OCI-LY7 (cell line): ENCODE data around the gene CCDC57. TPM values are rescaled to one million over a fixed set of nuclear protein-coding genes. Genes with fewer than 3 reads are reported as not detected.

Experiments used
- BruUV-seq: library from RNA; stranded (reverse); fragments of 400-500 nt; replicated peaks from 2 replicates; lab custom pipeline; 2021; lab: Mats Ljungman, UMichigan
- CTCF ChIA-PET: fragments of 300-600 bp; sonication (Branson Sonifier 250); formaldehyde crosslinking; loops from one replicate; lab custom pipeline; 2022; ENCODE audit warnings: antibody characterized with exemption; ENCODE audit not compliant: unreplicated experiment; lab: Charles Lee
- POLR2A ChIA-PET: fragments of 300-600 bp; sonication (Branson Sonifier 250); formaldehyde crosslinking; loops from one replicate; lab custom pipeline; 2022; ENCODE audit warnings: antibody characterized with exemption; lab: Charles Lee
- DNase-seq: peaks from one replicate; pipeline ENCODE4 v3.0.0-alpha.2; 2015; ENCODE audit warnings: low spot score
- H2AFZ ChIP-seq: fragments of 200-600 bp; sonication (generic), shearing (Covaris generic); 2 replicates; pipeline ENCODE4 v1.6.1; 2014; ENCODE audit warnings: mild to moderate bottlenecking, antibody characterized with exemption, low read length, moderate library complexity
- H3K27ac ChIP-seq: fragments of 200-600 bp; sonication (generic); 2 replicates; pipeline ENCODE4 v1.5.1; 2014; ENCODE audit warnings: mixed run types, low read depth, mild to moderate bottlenecking, moderate library complexity, low read length, inconsistent platforms; ENCODE audit not compliant: poor library complexity, severe bottlenecking
- H3K36me3 ChIP-seq: fragments of 200-600 bp; sonication (generic); 2 replicates; pipeline ENCODE4 v1.6.1; 2014; ENCODE audit warnings: mild to moderate bottlenecking, antibody characterized with exemption, low read length, moderate library complexity, mixed read lengths; ENCODE audit not compliant: insufficient read depth
- H3K4me1 ChIP-seq: fragments of 200-600 bp; sonication (generic); 2 replicates; pipeline ENCODE4 v1.5.1; 2014; ENCODE audit warnings: mild to moderate bottlenecking, low read length; ENCODE audit not compliant: insufficient read depth, poor library complexity, severe bottlenecking
- H3K4me2 ChIP-seq: fragments of 200-600 bp; sonication (generic); 2 replicates; pipeline ENCODE4 v1.6.1; 2014; ENCODE audit warnings: mild to moderate bottlenecking, low read length
- H3K4me3 ChIP-seq: fragments of 200-600 bp; sonication (generic); 2 replicates; pipeline ENCODE4 v1.5.1; 2014; ENCODE audit warnings: mild to moderate bottlenecking, low read depth, low read length; ENCODE audit not compliant: poor library complexity, severe bottlenecking
- H3K79me2 ChIP-seq: fragments of 200-600 bp; sonication (generic); 2 replicates; pipeline ENCODE4 v1.6.1; 2016; ENCODE audit warnings: low read depth, mild to moderate bottlenecking, low read length, moderate library complexity, mixed read lengths; ENCODE audit not compliant: insufficient read depth
- H3K9me2 ChIP-seq: fragments of 200-600 bp; sonication (generic); 2 replicates; pipeline ENCODE4 v1.6.1; 2016; ENCODE audit warnings: mild to moderate bottlenecking, low read length, mixed read lengths; ENCODE audit not compliant: insufficient read depth
- H3K9me3 ChIP-seq: fragments of 200-600 bp; sonication (generic); 2 replicates; pipeline ENCODE4 v1.6.1; 2014; ENCODE audit warnings: mild to moderate bottlenecking, mixed run types, low read length, mixed read lengths
- H4K20me1 ChIP-seq: fragments of 200-600 bp; sonication (generic); 2 replicates; pipeline ENCODE4 v1.6.1; 2014; ENCODE audit warnings: mild to moderate bottlenecking, antibody characterized with exemption, low read length, moderate library complexity, mixed read lengths; ENCODE audit not compliant: insufficient read depth
- EZH2phosphoT487 ChIP-seq: fragments of 200-600 bp; sonication (generic); IDR thresholded peaks from 2 replicates; pipeline ENCODE4 v1.6.1; 2018; ENCODE audit warnings: low read depth, borderline replicate concordance, mild to moderate bottlenecking, mixed run types, antibody characterized with exemption, low read length, moderate library complexity, mixed read lengths
- intact Hi-C: fragments of 100-400 bp; cut with micrococcal nuclease; formaldehyde crosslinking; loops from one replicate; pipeline ENCODE4 v1.10.0; 2022; ENCODE audit not compliant: unreplicated experiment
- total RNA-seq, 2 experiments: library from RNA; depleted of rRNA in 1 of 2; stranded (reverse); fragments of >200 nt in 1 of 2; shearing (Covaris generic) in 1 of 2; gene quantifications; 2 replicates each; pipeline ENCODE4 v1.2.3, GENCODE V29; 2014 to 2022
- TF ChIP-seq, protein P1 (sequence below): fragments of 200-600 bp; sonication (generic); conservative IDR thresholded peaks from 2 replicates; pipeline ENCODE4 v1.5.1; 2014; ENCODE audit warnings: mild to moderate bottlenecking, antibody characterized with exemption, low read length, moderate library complexity, mixed read lengths

Gene CCDC57
- total RNA-seq, 2 experiments from 2014 or later = 34.5 to 58.7 TPM

DNA sequence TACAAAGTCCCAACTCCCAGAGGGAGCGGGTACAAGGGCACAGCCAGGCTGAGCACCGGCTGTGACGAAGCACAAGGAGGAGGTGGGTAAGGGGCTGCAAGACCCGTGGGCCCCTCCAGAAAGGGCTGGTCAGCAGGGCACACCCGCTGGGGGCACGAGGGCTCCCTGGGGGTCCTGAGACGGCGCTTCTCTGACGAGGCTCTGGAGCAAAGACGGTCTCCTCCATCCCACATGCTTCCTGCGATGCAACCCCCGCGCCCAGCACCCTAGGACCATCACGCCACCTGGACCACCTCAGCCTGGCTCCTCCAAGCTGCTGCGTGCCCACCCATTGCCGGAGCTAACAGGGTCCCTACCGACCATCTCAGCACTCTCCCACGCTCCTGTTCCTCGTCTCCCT is 8.7 kb downstream of the CCDC57 start:
- no peaks in the 10 kb centered on the region for H3K9me2 ChIP-seq
- ChIA-PET POLR2A (no interaction called here), CTCF (no interaction called here)
- BruUV-seq = no TSS peak
- peaks cover 16% of the 10 kb centered on the region for H3K4me1 ChIP-seq
- no peak overlapping the region for H3K4me3 ChIP-seq
- TF ChIP-seq EZH2phosphoT487 = no peak
- TF ChIP-seq, protein P1, sequence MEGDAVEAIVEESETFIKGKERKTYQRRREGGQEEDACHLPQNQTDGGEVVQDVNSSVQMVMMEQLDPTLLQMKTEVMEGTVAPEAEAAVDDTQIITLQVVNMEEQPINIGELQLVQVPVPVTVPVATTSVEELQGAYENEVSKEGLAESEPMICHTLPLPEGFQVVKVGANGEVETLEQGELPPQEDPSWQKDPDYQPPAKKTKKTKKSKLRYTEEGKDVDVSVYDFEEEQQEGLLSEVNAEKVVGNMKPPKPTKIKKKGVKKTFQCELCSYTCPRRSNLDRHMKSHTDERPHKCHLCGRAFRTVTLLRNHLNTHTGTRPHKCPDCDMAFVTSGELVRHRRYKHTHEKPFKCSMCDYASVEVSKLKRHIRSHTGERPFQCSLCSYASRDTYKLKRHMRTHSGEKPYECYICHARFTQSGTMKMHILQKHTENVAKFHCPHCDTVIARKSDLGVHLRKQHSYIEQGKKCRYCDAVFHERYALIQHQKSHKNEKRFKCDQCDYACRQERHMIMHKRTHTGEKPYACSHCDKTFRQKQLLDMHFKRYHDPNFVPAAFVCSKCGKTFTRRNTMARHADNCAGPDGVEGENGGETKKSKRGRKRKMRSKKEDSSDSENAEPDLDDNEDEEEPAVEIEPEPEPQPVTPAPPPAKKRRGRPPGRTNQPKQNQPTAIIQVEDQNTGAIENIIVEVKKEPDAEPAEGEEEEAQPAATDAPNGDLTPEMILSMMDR = no peak
- H3K79me2 ChIP-seq = no peaks in the 10 kb centered on the region
- no peak for DNase-seq
- intact Hi-C loops = no loop called here
- no peaks in the 10 kb centered on the region for H4K20me1 ChIP-seq
- no peaks in the 10 kb centered on the region for H3K36me3 ChIP-seq
- no peak overlapping the region for H3K27ac ChIP-seq
- H3K4me2 ChIP-seq = no peak overlapping the region
- H3K9me3 ChIP-seq = no peaks in the 10 kb centered on the region
- no peak overlapping the region for H2AFZ ChIP-seq

DNA sequence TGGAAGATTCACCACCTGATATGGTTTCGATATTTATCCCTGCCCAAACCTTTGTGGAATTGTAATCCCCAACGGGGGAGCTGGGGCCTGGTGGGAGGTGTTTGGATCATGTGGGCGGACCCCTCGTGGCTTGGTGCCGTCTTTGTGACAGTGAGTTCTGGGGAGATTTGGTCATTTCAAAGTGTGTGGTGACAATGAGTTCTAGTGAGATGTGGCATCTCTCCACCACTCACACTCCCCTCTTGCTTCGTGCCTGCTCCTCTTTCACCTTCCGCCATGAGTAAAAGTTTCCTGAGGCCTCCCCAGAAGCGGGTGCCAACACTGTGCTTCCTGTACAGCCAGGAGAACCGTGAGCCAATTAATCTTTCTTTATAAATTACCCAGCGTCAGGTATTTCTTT is 9.7 kb downstream of the CCDC57 start:
- H4K20me1 ChIP-seq = no peaks in the 10 kb centered on the region
- ChIA-PET POLR2A (interaction anchor here (0.5 kb wide), 1 partner anchor 92 kb away, joined by 4 read pairs; no protein-coding TSS in a partner anchor), CTCF (no interaction called here)
- no TSS peak for BruUV-seq
- H3K79me2 ChIP-seq = no peaks in the 10 kb centered on the region
- DNase-seq = no peak
- no peak overlapping the region for H2AFZ ChIP-seq
- no peaks in the 10 kb centered on the region for H3K9me3 ChIP-seq
- H3K4me1 ChIP-seq = peaks cover 12% of the 10 kb centered on the region
- no peak overlapping the region for H3K4me3 ChIP-seq
- H3K9me2 ChIP-seq = no peaks in the 10 kb centered on the region
- intact Hi-C loops = no loop called here
- peaks cover 5% of the 10 kb centered on the region; the same call in 1 of the 2 replicates for H3K36me3 ChIP-seq
- TF ChIP-seq, protein P1 = no peak
- no peak for TF ChIP-seq EZH2phosphoT487
- no peak overlapping the region for H3K4me2 ChIP-seq
- H3K27ac ChIP-seq = no peak overlapping the region

DNA sequence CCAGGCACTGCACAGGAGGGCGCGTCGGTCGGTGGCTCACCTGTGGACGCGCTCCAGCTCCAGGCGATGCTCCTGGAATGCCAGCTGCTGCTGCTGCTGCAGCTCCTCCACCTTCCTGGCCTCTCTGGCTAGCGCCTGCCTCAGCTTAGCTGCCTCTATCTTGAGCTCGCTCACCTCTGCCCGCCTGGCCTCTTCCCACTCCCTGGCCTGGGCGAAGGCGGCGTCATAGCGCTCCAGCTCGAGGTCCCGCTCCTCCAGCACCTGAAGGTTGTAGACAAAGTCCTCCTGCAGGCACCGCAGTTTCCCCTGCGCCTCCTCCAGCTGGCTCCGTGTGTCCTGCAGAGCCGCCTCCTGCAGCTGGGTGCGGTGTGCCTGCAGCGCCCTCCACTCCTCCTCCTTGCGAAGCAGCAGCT is 11.1 kb downstream of the CCDC57 start:
- intact Hi-C loops = no loop called here
- POLR2A ChIA-PET = no interaction called here
- Histone ChIP-seq H3K36me3 (peaks cover 10% of the 10 kb centered on the region; the same call in 1 of the 2 replicates), H3K79me2 (no peaks in the 10 kb centered on the region), H2AFZ (no peak overlapping the region), H4K20me1 (no peaks in the 10 kb centered on the region), H3K9me2 (no peaks in the 10 kb centered on the region), H3K27ac (no peak overlapping the region), H3K4me3 (no peak overlapping the region), H3K4me1 (peaks cover 11% of the 10 kb centered on the region), H3K4me2 (no peak overlapping the region), H3K9me3 (no peaks in the 10 kb centered on the region)
- CTCF ChIA-PET = no interaction called here
- no peak for DNase-seq
- BruUV-seq = no TSS peak
- no peak for TF ChIP-seq EZH2phosphoT487
- TF ChIP-seq, protein P1 = no peak
